K562 (cell line): ENCODE results near the gene TLE3. TPM values are rescaled to one million over a fixed set of nuclear protein-coding genes. Genes with fewer than 3 reads are reported as not detected.

ENCODE experiments used
- CUX1 ChIP-seq: fragments of 200-800 bp; sonication (Bioruptor generic); IDR thresholded peaks from 2 replicates; pipeline ENCODE4 v1.6.1; 2016; ENCODE audit warnings: missing genetic modification characterization, missing compliant biosample characterization
- TBP ChIP-seq: optimal IDR thresholded peaks from 2 replicates; pipeline ENCODE3; 2011; ENCODE audit warnings: low read depth, low read length, improper control_type of control experiment
- polyA plus RNA-seq, 8 experiments: library from polyadenylated mRNA; depleted of rRNA in 4 of 8; stranded (reverse) in 5 of 8; unstranded in 3 of 8; fragments of >200 nt; fragmentation: Nextera tagmentation in 2 of 8; fragmentation: Illumina TruSeq in 1 of 8; extraction: Ambion mirVana in 2 of 8; extraction: Trizol in 1 of 8; gene quantifications; 2 replicates each; pipeline versions ENCODE4 v1.2.1 to v1.2.3, GENCODE V29; 2011 to 2014; ENCODE audit warnings: inconsistent platforms in 1 of 8, missing spikeins in 1 of 8
- total RNA-seq, 7 experiments: library from RNA; depleted of rRNA in 6 of 7; stranded (reverse); fragments of >200 nt in 6 of 7; fragmentation: Illumina TruSeq in 2 of 7; extraction: Trizol in 2 of 7; gene quantifications; 2 replicates each; pipeline versions ENCODE4 v1.2.1 to v1.2.3, GENCODE V29; 2011 to 2021; ENCODE audit warnings: low replicate concordance in 1 of 7

Gene TLE3
- total and polyA plus RNA-seq, 9 of the 15 experiments (the other 6 are each of a cell fraction or from before 2014, with no cell fraction given), result 1.5 to 84.2 (median 14.1) TPM

- TF ChIP-seq CUX1 (CRISPR knock-in tag) (no peak), TBP (peak; percentile 89)
Measured at GRCh38 chr15:70099167-70099966, 1.6 kb upstream of the TLE3 start (continued).
